GM18907 (cell line): ENCODE measurements around the gene ACOT4.
A peak's percentile ranks its signal among the peaks of the same experiment; 100 is the strongest.
"Not testable (repeated sequence)": the region's sequence is repeated elsewhere in the genome, so short reads cannot be mapped to it uniquely, and the experiment has no call there.

Source experiments
- ATAC-seq: cut with Tn5 transposase; IDR thresholded peaks from one replicate; pipeline ENCODE4 v1.9.1; 2021; ENCODE audit warnings: mild to moderate bottlenecking, moderate library complexity; ENCODE audit not compliant: unreplicated experiment

Gene ACOT4

DNA sequence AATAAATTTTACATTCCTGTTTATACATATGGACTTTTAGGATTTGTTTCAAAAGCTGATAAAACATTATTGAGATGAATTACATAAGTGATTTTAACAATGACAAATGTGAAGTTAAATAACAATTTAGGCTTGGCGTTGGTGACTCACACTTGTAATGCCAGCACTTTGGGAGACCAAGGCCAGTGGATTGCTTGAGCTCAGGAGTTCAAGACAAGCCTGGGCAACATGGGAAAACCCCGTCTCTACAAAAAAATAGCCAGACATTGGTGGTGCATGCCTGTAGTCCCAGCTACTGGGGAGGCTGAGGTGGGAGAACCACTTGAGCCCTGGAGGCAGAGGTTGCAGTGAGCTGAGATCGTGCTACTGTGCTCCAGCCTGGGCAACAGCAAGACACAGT, 15.3 kb upstream of the ACOT4 start:
- no peak for ATAC-seq

DNA sequence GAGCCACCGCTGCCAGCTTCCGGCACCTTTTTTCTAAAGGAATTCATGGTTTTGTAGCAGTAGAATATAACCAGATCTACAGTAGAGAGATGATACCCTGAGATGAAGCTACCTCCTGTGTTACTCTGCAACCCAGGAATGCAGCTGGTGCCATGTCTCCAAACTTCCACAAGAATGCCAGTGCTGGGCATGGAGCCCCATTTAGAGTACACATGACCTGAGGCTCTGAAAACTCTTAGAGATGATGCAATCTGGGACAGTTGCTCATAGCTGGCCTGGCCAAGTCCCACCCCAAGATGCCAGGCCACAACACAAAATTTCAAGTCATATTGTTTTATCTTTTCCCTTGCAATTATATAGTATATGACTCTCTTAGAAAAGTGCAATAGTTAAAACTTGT, 14.5 kb upstream of the ACOT4 start:
- ATAC-seq = not testable (repeated sequence)

DNA sequence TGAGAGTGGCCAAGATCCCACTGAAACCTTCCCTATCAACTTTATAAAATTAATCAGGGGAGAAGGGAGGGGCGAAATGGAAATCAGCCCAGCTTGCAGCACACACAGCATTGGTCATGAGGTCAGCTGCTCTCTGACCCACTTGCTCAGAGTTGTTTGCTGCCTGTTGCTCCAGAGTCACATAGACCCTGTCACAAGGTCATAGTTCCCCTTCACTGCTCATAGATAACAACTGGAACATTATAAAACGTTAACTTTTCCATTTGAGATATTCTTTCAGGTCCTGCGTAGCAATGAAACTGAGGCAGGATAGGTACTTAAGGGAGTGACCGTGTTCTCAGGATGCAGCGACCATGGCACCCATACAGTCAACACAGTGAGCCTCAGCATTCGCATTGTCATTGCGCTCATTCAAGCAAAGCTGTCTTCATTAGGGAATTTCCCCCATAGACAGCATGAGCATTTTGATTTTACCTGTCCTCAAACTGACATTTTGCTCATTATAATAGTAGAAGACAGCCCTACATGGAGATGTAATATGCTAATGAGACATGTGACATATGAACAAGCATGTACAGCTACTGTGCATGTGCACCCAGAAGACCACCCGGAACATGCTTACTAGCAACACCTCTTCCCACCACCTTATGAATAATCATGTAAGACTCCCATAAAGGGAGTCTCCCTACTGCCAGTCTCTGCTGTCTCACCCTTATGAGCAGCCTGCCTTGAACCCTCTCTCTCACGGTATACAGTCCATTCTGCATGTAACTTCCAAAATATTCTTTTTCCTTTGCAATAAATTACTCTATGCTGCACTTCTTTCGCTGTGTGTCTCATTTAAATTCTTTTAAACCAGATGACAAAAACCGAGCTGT, 9.3 kb upstream of the ACOT4 start:
- ATAC-seq = not testable (repeated sequence)

DNA sequence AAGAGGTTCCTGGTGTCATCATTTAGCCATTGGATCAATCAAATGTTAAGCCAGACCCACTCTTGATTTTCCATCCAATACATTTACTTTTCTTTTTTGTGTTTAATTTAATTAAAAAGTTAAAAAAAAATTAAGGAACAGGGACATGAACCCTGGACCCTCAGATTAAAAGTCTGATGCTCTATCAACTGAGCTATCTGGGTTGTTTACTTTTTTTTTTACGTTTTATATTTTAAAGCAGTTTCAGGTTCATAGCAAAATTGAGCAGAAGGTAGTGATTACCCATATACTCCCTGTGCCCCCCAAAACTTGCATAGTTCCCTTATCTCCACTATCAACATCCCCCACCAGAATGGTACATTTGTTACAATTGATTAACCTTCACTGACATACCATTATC, 3.0 kb upstream of the ACOT4 start:
- no peak for ATAC-seq

DNA sequence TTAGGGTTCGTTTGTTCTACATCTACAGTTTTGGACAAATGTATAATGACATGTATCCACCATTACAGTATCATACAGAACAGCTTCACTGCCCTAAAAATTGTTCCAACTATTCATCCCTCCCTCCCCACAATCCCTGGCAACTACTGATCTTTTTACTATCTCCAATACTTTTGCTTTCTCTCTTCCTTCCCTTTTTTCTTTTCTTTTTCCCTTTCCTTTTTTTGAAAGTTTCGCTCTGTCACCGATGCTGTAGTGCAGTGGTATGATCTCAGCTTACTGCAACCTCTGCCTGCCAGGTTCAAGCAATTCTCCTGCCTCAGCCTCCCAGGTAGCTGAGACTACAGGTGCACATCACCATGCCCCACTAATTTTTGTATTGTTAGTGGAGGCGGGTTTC, 2.6 kb upstream of the ACOT4 start:
- ATAC-seq = no peak

DNA sequence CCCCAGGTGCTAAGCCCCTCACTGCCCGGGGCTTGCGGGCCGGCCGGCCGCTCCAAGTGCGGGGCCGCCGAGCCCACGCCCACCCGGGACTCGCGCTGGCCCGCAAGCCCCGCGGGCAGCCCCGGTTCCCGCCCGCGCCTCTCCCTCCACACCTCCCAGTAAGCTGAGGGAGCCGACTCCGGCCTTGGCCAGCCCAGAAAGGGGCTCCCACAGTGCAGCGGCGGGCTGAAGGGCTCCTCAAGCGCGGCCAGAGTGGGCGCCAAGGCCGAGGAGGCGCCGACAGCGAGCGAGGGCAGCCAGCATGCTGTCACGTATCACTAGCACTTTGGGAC, 1.0 kb upstream of the ACOT4 start:
- not testable (repeated sequence) for ATAC-seq

DNA sequence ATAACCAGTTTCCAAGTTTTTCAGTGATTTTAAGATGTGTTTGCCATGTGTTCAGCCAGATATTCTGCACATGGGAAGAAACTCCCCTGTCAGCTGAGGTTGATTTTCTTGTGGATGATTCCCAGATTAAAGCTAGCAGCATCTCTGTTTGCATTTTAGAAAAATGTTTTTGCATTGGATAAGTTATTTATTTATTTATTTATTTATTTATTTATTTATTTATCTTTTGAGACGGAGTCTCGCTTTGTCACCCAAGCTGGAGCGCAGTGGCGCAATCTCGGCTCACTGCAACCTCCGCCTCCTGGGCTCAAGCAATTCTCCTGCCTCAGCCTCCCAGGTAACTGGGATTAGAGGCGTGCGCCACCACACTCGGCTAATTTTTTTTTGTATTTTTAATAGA, 2.8 kb downstream of the ACOT4 start:
- ATAC-seq = no peak

DNA sequence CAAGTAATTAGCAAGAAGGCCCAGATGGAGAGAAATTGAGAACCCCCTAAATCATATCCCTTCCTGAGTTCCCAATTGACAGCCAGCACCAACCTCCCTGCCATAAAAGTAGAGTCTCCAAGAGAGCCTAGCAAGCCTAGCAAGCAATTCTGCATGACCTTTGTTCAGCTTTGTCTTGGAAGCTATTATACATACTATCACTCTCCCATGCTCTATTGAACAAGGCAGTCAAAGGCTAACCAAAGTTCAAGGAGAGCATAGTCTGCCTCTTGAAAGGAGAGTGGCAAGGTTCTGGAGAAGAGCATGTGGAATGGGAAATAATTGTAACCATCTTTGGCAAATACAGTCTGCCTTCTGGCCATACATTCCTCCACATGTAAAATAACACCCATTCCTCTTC, 7.8 kb downstream of the ACOT4 start:
- ATAC-seq = no peak

DNA sequence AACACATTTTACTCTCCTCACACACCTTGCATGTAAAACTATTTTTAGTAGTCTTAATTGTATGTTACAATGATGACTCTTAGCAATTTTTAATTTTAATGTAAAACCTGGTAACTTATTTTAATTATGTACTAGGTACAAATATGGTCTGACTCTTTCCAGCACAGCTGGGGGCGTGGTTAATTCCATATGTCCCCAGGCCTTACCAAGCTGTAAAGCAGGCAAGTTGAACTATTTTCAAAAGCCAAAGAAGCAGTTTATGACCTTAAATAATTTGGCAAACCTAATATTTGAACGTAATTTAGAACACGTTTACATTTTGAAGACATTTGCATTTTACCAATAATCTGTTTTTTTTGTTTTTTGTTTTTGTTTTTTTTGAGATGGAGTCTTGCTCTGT, 11.3 kb downstream of the ACOT4 start:
- no peak for ATAC-seq

DNA sequence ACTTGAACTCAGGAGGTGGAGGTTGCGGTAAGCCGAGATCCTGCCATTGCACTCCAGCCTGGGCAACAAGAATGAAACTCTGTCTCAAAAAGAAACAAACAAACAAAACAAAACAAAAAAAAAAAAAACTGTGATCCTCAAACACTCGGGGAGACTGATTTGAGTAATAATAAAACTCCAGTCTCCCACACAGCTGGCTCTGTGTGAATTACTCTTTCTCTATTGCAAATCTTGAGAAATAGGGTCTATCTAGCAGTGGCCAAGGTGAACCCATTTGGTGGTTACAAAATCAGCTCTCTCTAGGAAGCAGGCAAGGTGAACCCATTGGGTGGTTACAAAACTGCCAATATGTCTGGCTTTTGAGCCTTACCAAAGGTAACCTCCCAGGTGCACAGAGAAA, 14.6 kb downstream of the ACOT4 start:
- ATAC-seq = no peak

DNA sequence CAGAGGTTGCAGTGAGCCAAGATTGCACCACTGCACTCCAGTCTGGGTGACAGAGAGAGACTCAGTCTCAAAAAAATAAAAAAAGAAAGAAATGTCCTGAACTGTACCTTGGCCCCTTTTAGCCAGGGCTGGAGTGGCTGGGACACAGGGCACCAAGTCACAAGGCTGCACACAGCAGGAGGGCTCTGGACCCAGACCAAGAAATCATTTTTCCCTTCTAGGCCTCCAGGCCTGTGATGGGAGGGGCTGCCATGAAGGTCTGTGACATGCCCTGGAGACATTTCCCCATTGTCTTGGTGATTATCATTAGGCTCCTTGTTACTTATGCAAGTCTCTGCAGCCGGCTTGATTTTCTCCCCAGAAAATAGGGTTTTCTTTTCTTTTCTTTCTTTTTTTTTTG, 15.6 kb downstream of the ACOT4 start:
- no peak for ATAC-seq

DNA sequence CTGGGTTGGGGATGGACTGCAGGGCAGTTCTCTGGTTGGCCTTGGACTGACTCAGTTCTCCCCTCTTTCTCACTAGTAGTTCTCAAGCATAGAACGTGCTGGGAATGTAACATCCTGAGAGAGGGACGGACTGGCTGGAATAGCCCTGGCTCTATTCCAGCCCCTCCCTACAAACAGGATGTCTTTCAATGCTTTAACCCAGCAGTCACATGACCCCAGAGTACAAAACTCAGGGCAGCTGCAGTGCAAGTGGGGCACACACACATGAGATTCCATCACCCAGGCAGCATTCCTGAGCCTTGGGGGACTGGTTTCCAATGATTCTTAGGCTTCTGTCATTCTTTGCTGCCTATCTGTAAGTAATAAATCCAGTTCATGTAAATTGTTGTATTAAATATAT, 19.0 kb downstream of the ACOT4 start:
- ATAC-seq = no peak

DNA sequence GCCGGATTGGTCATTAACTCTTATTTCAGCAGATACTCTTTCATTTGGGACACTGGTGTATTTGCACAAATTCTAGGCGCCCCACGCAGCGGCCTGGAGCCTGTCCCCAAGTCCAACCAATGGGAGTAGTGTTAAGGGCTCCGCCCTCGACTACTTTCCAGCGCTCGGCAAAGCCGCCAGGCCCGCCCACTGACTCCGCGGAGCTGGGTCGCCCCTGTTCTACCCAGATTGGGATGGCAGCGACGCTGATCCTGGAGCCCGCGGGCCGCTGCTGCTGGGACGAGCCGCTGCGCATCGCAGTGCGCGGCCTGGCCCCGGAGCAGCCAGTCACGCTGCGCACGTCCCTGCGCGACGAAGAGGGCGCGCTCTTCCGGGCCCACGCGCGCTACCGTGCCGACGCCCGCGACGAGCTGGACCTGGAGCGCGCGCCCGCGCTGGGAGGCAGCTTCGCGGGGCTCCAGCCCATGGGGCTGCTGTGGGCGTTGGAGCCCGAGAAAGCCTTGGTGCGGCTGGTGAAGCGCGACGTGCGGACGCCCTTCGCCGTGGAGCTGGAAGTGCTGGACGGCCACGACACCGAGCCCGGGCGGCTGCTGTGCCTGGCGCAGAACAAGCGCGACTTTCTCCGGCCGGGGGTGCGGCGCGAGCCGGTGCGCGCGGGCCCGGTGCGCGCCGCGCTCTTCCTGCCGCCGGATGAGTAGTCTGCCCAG, 20.8 kb downstream of the ACOT4 start, which contains the start of gene ACOT6:
Gene ACOT6 (plus strand): TSS at position 179 of the 707 bp plus-strand sequence. CDS start 55 bp downstream, at position 234.
- ATAC-seq = peak; percentile 78

DNA sequence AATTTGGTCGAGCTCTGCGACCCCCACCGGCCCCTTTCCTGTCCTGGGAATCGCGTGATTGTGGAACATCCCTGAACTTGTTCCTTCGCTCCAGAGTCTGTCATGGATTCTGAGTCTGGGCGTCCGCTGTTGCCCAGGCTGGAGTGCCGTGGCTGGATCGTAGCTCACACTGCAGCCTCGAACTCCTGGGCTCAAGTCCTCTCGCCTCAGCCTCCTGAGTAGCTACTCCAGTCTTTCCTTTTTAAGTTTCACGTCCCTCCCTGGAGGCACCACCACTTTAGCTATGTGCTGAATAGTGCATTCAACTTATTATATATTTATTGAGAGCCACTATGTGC, 21.3 kb downstream of the ACOT4 start:
- ATAC-seq = no peak

DNA sequence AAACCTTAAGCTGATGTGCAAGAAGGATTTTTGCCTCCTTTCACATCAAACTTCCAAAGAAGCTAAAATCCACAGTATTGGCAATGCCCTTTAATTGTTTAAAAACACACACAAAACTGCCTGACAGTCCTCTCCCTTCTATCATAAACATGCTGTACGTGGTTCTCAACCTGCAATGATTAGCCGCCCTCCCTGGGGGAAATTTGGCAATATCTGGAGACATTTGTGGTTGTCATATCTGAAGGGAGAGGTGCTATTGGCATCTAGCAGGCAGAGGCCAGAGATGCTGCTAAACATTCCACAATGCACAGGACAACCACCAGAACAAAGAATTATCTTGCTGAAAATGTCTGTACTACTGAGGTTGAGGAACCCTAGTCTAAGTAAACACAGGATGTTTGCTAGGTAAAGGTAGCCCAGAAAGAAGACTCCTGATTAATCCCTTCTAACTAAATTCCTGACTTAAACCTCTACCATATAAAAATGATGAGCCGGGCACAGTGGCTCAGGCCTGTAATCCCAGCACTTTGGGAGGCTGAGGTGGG, 21.8 kb downstream of the ACOT4 start:
- ATAC-seq = no peak

DNA sequence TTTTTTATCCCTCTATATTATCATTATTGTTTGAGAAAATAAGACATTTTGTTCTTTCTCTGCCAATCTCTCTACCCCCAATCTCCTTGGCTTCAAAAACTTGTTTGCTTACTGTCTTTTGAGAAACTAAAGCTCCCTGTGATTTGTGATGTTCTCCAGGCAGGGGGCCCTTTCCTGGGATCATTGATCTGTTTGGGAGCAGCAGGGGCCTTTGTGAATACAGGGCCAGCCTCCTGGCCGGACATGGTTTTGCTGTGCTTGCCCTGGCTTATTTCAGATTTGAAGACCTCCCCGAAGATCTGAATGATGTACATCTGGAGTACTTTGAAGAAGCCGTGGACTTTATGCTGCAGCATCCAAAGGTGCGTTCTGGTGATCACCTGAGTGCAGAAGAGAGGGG, 25.2 kb downstream of the ACOT4 start:
- no peak for ATAC-seq

DNA sequence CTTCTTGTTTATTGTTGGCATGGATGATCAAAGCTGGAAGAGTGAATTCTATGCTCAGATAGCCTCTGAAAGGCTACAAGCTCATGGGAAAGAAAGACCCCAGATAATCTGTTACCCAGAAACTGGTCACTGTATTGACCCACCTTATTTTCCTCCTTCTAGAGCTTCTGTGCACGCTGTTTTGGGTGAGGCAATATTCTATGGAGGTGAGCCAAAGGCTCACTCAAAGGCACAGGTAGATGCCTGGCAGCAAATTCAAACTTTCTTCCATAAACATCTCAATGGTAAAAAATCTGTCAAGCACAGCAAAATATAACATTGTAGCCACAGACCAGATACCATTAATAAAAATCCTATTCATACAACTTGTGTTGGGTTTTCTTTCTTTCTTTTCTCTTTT, 27.9 kb downstream of the ACOT4 start:
- no peak for ATAC-seq

DNA sequence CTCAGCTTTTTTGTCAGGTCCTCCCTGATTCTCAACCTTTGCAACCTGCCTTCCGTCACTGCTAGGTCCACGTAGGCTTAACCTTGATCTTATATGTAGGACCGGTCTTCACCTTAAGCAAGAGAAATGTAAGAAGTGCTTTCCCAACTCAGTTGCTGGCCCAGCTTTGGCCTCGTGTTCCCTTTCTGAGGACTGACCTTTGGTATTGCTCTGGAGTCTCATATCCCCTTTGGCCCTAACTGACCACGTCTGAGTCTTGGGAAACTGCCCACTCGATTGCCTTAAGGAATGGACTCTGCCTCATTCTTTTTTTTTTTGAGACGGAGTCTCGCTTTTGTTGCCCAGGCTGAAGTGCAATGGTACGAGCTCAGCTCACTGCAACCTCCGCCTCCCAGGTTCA, 28.6 kb downstream of the ACOT4 start:
- ATAC-seq = no peak

DNA sequence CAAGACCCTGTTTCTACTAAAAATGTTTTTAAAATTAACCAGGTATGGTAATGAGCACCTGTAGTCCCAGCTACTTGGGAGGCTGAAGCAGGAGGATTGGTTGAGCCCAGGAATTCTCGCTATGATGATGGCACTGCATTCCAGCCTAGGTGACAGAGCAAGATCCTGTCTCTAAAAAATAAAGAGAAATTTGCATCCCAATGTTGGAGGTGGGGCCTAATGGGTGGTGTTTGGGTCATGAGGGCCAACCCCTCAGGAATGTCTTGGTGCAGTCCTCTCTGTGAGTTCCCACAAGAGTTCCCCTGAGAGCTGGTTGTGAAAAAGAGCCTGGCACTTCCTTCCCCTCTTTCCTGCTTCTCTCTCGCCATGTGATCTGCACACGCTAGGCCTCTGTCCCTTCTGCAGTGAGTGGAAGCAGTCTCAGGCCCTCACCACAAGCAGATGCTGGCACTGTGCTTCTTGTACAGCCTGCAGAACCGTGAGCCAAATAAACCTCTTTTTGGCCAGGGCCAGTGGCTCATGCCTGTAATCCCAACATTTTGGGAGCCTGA, 31.9 kb downstream of the ACOT4 start:
- ATAC-seq = no peak

DNA sequence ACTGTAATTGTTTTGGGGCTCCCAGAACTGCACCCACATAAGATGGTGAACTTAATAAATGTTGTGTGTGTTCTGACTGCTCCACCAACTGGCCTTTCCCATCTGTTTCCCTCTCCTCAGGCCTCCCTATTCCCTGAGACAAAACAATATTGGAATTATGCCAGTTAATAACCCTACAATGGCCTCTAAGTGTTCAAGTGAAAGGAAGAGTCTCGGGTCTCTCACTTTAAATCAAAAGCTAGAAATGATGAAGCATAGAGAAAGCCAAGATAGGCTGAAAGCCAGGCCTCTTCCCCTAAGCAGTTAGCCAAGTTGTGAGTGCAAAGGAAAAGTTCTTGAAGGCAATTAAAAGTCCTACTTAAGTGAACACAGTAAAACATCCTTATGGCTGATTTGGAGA, 34.0 kb downstream of the ACOT4 start:
- ATAC-seq = no peak

DNA sequence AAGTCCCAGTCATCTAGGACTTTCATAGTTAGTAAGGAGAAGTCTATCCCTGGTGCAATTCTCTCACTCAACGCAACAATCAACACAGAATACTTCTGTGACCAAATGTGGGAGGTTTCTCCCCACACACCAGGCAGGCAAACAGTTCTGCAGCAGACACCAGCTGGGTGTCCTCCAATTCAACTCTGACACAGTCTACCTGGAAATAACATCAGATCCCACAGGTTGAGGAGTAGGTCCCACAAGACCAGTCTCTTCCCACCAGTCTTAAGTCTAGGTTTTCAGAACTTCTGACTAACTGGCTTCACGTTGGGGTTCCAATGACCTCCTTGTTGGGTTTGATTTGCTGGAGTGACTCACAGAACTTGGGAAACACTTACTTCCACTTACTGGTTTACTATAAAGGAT, 35.5 kb downstream of the ACOT4 start:
- no peak for ATAC-seq
